SKM-1 (cell line): ENCODE results near the gene PCYT1B.

Experiments used
- DNase-seq: peaks from one replicate; lab custom pipeline; 2025; ENCODE audit not compliant: unreplicated experiment; lab: John Stamatoyannopoulos, UW

Gene PCYT1B

DNA sequence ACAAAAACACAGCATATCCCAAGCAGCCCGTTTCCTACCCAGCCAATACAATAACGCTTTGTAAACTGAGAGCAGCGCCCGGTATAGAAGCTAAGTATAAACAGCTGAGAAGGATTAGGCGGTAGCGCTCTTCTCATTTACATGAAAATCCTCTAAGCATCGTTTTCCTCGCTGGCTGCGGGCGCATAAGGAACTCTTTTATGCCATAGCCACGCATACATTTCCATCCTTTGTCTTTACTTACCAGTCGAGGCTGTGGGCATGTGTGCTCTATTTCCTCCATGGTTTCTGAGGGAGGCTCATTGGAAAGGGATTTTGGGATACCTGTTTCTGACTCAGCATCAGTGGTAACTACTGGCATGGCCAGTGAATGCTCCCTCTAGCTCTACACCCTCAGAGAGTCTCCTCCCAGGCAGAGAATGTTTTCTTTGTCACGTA is 383 bp downstream of the PCYT1B start:
- no peak for DNase-seq

GRCh38 chrX:24646006-24646405 is 1.1 kb downstream of the PCYT1B start:
- DNase-seq, result no peak

DNA sequence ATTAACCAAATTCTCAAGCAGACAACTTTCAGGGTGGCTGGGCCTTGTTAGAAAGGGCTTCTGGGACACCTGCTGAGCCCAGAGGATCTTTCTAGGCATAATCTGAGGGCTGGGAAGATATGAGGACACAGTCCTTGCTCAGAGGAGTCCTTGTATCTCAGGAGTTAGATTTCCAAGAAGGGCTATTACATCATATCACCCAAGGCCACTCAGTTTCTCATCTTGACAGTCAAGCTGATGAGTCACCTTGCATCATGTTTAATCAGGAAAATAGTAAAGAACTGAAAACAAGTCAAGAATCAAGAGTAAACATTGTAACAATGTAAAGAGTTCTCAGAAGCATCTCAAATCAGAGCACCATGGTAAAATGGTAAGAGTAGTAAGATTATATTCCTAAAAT is 4.0 kb downstream of the PCYT1B start:
- no peak for DNase-seq

DNA sequence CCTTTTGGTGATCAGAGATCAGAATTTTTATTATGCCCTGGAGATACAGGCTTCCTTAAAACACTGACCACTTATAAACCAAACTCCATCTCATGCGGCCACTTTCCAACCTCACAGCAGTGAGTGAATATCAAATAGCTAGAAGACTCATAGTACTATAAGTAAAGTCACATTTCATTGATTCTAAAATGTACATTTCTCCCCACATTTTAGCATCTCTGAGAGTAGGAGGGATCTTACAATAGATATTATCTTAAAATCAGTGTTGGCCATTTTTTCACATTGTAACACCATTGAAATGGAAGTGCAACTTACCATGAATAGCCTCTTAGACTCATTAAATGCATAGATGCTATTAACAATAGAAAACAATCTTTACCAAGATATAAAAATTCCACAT is 17.4 kb downstream of the PCYT1B start:
- DNase-seq, result no peak

GRCh38 chrX:24619647-24620046 is 27.5 kb downstream of the PCYT1B start:
- DNase-seq, result no peak

DNA sequence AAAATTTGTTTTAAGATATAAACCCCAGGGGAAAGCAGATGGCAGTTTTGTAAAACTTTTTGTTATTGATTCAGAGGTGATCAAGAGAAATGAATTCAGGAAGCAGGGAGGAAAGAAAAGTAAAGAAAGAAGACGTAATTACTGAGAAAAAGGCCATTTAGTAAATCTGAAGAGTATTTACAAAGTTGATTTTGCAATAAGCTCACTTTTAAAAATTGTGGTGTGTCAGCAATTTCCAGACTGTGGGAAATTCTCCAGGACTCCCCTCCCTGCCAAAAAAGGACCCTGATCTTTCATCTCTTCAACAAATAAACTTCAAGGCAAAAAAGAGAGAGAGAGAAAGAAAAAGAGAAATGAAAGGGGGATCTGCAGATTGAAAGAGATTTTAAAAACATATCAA is 36.6 kb downstream of the PCYT1B start:
- no peak for DNase-seq

- peak; percentile 34 for DNase-seq
Measured at GRCh38 chrX:24607616-24608015, 39.5 kb downstream of the PCYT1B start.

GRCh38 chrX:24605941-24606340 is 41.2 kb downstream of the PCYT1B start:
- peak; percentile 24 for DNase-seq

DNA sequence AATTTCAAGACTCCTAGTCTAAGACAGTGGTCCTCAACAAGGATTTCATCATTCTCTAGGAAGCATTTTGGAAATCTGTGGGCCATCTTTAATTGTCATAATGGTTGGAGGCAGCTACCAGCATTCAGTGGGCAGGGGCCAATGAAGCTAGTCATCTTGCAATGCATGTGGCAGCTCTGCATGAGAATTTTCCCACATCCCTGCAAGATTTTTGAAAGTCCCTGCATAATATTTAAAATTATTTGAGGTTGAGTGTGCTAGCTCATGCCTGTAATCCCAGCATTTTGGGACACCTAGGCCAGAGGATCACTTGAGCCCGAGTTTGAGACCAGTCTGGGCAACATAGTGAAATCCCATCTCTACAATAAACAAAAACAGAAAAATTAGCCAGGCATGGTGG is 44.0 kb downstream of the PCYT1B start:
- no peak for DNase-seq

DNA sequence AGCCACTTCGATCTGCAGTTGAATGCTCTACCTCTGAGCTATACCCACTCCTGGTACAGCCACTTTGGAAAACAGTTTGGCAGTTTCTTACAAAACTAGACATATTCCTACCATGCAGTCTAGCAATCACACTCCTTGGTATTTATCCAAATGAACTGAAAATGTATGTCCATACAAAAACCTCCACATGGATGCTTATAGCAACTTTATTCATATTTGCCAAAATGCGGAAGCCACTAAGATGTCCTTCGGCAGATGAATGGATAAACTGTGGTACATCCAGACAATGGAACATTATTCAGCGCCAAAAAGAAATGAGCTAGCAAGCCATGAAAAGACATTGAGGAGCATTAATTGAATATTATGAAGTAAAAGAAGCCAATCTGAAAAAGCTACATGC is 45.3 kb downstream of the PCYT1B start:
- DNase-seq, result no peak

DNA sequence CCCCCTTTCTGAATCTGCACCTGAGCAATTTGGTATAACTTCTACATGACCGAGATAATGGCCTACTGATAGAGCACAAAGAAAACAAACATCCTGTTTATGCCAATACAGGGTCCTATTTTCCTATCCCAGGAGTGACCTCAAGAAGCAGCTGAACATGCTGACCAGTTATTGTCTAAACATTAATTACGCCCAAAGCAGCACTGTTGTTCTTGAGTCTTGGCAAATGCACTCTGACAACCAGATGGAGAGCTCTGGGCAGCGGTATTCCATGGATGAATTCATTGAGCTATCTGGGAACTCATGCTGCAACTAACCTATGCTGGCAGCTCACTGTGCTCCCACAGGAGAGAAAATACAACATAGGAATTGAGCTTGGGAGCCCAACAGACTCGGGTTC is 52.6 kb downstream of the PCYT1B start:
- no peak for DNase-seq

- DNase-seq, result no peak
Measured at GRCh38 chrX:24590111-24590510, 57.0 kb downstream of the PCYT1B start.

DNA sequence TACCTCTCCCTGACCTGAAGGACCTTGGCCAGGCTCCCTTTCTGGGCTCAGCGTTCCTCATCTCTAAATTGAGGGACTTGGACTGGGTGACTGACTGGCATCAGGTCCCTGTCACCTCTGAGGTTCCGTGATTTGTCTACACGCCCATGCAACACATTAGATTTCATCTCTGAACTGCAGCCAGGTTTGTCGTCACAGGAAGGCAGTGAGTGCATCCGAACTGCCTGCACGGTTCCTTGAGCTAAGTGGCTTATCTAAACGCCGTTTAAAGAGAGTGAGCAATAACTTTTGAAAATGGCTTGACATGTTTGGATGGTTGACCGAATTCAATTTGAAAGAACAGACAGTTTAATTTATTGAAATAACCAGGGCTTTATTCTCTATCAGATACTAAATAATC is 70.1 kb downstream of the PCYT1B start:
- no peak for DNase-seq

GRCh38 chrX:24575496-24575895 is 71.7 kb downstream of the PCYT1B start:
- DNase-seq, result no peak

- DNase-seq, result no peak
Measured at GRCh38 chrX:24574743-24575142, 72.4 kb downstream of the PCYT1B start.

GRCh38 chrX:24567169-24567568 is 80.0 kb downstream of the PCYT1B start:
- DNase-seq, result no peak

GRCh38 chrX:24566240-24566639 is 80.9 kb downstream of the PCYT1B start:
- no peak for DNase-seq

DNA sequence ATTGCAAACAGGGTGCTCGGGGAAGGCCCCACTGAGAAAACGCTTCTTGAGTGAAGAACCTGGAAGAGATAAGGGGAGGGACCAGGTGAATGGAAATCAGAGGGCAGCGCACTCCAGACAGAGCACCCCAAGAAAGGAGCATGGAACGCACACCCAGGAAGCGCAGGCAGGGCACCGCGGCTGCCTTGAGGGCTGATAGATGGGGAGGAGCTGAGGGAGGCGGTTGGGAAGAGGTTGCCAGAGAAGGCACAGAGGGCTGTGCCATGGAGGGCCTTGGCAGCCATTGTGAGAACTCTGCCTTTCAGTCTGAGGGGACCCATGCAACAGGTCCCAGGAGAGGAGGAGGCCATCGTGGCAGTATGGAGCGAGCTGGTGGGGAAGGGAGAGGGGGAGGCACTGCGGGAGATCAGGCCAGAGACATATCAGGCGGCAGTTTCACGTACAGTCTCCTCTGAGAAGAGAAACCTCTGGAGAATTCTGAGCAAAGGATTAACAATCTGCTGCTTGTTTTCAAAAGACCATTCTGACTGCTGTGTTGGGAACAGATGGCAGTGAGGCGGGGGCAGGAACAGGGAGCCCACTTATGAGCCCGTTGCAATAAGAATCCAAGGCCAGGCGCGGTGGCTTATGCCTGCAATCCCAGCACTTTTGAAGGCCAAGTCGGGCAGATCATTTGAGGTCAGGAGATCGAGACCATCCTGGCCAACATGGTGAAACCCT is 83.7 kb downstream of the PCYT1B start:
- DNase-seq, result no peak

DNA sequence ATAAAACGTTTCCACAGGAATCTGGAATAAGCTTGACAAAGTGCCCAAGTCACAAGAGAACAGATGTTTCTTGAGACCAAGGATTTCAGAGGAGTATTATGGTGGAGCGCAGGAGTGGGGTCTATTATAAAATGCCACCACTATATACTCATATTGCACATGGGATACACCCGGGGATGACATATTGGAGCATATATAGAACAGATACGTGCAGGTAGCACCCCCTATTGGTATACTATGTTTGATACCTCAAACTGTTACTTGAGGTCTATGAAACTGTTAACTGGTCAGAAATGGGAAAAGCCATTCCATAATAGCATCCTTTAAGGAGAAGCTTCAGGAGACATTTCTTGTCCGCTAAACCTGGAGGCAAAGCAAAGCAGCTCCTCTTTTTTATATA is 86.0 kb downstream of the PCYT1B start:
- DNase-seq, result no peak

- no peak for DNase-seq
Measured at GRCh38 chrX:24553011-24553410, 94.1 kb downstream of the PCYT1B start.

DNA sequence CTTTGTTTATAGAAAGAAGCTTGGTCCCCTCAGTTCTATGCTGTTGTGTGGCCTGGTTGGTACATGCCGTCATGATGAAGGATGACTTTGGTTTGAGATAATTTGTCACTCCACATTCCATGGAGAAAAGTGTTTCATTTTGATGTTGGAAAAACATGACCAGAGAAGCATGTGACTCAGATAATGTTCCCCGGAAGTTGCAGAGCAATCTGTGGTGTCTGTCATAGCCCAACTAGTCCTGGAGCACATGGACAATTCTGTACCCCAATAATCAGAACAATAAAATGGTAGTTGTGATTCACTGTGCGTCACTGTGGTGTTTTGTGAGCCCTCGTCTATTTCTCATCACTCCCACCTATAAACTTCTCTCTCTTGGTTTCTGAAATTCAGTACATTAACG is 97.0 kb downstream of the PCYT1B start:
- no peak for DNase-seq

DNA sequence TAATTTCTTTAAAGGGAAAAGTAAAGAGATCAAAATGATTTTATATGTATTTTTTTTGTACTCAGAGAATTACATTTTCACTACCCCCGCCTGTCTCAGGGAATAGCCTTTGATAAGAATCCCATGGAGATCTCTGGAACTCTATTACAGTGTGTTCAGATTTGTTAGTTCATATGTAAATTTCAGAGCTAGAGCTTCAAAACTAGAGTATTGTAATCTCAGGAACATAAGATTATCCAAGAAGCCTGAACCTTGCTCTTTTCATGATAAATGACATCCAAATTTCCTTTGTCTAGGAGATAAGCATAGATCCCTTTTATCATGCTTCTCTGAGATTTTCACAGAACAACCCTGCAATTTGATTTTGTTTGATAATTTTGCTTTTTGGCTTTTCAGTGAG is 99.2 kb downstream of the PCYT1B start:
- no peak for DNase-seq

DNA sequence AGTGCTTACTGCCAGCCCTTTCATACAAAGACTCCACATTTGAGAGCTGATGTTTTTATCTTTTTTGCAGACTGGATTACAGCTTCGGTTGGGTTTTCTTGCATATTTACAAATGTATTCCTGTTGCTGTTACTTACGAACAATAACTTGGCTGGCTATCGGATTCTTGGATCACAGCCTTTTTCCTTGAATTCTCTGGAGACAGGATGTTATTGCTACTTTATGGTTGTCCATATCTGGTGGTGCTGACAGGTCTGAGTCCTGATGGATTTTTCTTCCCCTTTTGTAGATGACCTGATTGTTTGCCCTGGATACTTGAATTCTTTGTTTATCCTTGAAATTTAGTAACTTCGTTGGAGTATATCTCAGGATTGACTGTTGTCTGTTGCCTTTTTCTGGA is 104.4 kb downstream of the PCYT1B start:
- no peak for DNase-seq
